HUES64 (cell line): Measurements from ENCODE around the gene TGFB1.
A peak's percentile ranks its signal among the peaks of the same experiment; 100 is the strongest.

ENCODE experiments used
- H3K27ac ChIP-seq: 2 replicates; pipeline ENCODE4 v1.7.0; 2013; ENCODE audit warnings: low read depth, low read length, inconsistent platforms
- H3K27me3 ChIP-seq: 2 replicates; pipeline ENCODE4 v1.6.1; 2013; ENCODE audit warnings: mild to moderate bottlenecking, low read length; ENCODE audit not compliant: insufficient read depth
- H3K36me3 ChIP-seq: 2 replicates; pipeline ENCODE4 v1.6.1; 2013; ENCODE audit warnings: mild to moderate bottlenecking, low read length; ENCODE audit not compliant: insufficient read depth
- H3K4me1 ChIP-seq: 2 replicates; pipeline ENCODE4 v1.6.1; 2013; ENCODE audit warnings: mild to moderate bottlenecking, low read length, moderate library complexity; ENCODE audit not compliant: insufficient read depth
- H3K4me3 ChIP-seq: 2 replicates; pipeline ENCODE4 v1.5.1; 2013; ENCODE audit warnings: mild to moderate bottlenecking, low read length, moderate library complexity
- H3K9ac ChIP-seq: 2 replicates; pipeline ENCODE4 v1.6.1; 2013; ENCODE audit warnings: mild to moderate bottlenecking, low read depth, low read length
- H3K9me3 ChIP-seq: 2 replicates; pipeline ENCODE4 v1.6.1; 2013; ENCODE audit warnings: low read depth, low read length; ENCODE audit not compliant: insufficient read depth
- WGBS: fragments of 150-250, 120-280 bp; methylation state at CpG from one replicate; pipeline ENCODE4 v1.1.7; 2013; ENCODE audit warnings: missing lambda C conversion rate; 5-methylcytosine and 5-hydroxymethylcytosine counted together

The TGFB1 gene

GRCh38 chr19:41325947-41326706 is 27.6 kb downstream of the TGFB1 start:
- 35% methylated on average over 30 of the region's 30 CpGs for WGBS
- peak overlapping the region; percentile 27; the same call in 1 of the 2 replicates for H3K9ac ChIP-seq

GRCh38 chr19:41325640-41325946 is 28.1 kb downstream of the TGFB1 start:
- no peaks in the 10 kb centered on the region for H3K27me3 ChIP-seq
- H3K4me3 ChIP-seq = peak overlapping the region; percentile 46
- H3K9ac ChIP-seq = peak overlapping the region; percentile 27; the same call in 1 of the 2 replicates
- WGBS = 3% methylated on average over 10 of the region's 10 CpGs
- H3K36me3 ChIP-seq = peaks cover 10% of the 10 kb centered on the region; the same call in 1 of the 2 replicates
- H3K4me1 ChIP-seq = peaks cover 49% of the 10 kb centered on the region
- H3K9me3 ChIP-seq = no peaks in the 10 kb centered on the region
- peak overlapping the region; percentile 73 for H3K27ac ChIP-seq

More at GRCh38 chr19:41325947-41326706, 27.6 kb downstream of the TGFB1 start:
- Histone ChIP-seq H3K27me3 (no peaks in the 10 kb centered on the region), H3K4me3 (peak overlapping the region; percentile 46), H3K9me3 (no peaks in the 10 kb centered on the region), H3K27ac (peak overlapping the region; percentile 73), H3K36me3 (peaks cover 5% of the 10 kb centered on the region; the same call in 1 of the 2 replicates), H3K4me1 (peaks cover 49% of the 10 kb centered on the region)

GRCh38 chr19:41324921-41325639 is 28.6 kb downstream of the TGFB1 start:
- peaks cover 15% of the 10 kb centered on the region for H3K36me3 ChIP-seq
- H3K9me3 ChIP-seq = no peaks in the 10 kb centered on the region
- peak overlapping the region; percentile 88 for H3K27ac ChIP-seq
- H3K4me3 ChIP-seq = peak overlapping the region; percentile 46
- H3K4me1 ChIP-seq = peaks cover 49% of the 10 kb centered on the region
- 2% methylated on average over 23 of the region's 23 CpGs for WGBS
- peak overlapping the region; percentile 27; the same call in 1 of the 2 replicates for H3K9ac ChIP-seq
- H3K27me3 ChIP-seq = no peaks in the 10 kb centered on the region

DNA sequence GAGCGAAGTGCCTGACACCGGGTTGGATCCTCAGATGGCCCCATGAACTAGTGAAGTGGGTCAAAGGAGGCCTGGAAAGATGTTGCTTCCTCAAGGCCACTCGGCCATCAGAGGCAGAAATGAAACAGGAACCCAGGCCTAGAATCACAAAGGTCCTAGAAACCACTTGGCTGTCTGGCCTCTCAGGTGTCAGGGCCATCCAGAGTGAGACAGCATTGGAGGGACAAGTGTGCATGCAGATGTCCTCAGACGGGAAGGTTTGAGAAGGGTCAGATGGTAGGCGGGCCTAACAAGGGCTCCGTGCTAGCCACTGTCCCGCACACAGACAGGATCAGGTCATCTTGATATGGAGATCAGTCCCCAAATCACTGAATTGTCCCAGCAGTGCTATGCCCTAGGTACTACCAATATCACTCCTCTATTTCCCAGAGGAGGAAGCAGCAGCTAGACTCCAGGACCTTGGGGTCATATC is 29.5 kb downstream of the TGFB1 start:
- H3K27ac ChIP-seq = peak overlapping the region; percentile 88
- H3K4me3 ChIP-seq = peak overlapping the region; percentile 46; the same call in 1 of the 2 replicates
- no peaks in the 10 kb centered on the region for H3K9me3 ChIP-seq
- no peaks in the 10 kb centered on the region for H3K27me3 ChIP-seq
- peaks cover 49% of the 10 kb centered on the region for H3K4me1 ChIP-seq
- no peak overlapping the region; the same call in 1 of the 2 replicates for H3K9ac ChIP-seq
- peaks cover 17% of the 10 kb centered on the region for H3K36me3 ChIP-seq
- WGBS = 52% methylated on average over 7 of the region's 7 CpGs

- Histone ChIP-seq H3K36me3 (peaks cover 24% of the 10 kb centered on the region), H3K27ac (peak overlapping the region; percentile 88), H3K27me3 (no peaks in the 10 kb centered on the region), H3K4me1 (peaks cover 49% of the 10 kb centered on the region), H3K9me3 (no peaks in the 10 kb centered on the region), H3K9ac (peak overlapping the region; percentile 21), H3K4me3 (no peak overlapping the region)
- 32% methylated on average over 15 of the region's 16 CpGs for WGBS
These were observed 30.1 kb downstream of the TGFB1 start for GRCh38 chr19:41323430-41324125.

DNA sequence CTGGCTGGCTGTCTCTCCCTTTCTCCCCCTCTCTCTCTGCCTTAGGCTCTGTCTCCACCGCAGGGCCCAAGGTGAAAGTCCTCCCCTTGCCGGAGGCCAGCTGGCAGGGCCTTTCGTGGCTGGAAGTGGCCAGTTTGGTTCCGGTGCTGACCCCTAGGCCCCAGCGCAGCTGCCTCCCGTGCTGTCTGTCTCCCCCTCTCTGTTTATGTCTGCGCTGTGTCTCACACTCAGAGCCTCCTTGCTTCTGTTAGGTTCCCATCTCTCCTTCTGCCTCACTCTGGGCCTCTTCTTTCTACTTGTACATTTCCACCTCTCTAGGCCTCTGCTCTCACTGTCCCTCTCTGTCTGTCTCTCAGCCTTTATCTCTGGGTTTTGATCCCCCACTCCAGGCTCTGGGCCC is 30.7 kb downstream of the TGFB1 start:
- Histone ChIP-seq H3K36me3 (peaks cover 28% of the 10 kb centered on the region), H3K27me3 (no peaks in the 10 kb centered on the region)

GRCh38 chr19:41322451-41322850 is 31.3 kb downstream of the TGFB1 start:
- 97% methylated on average over 8 of the region's 11 CpGs for WGBS
- Histone ChIP-seq H3K36me3 (peaks cover 34% of the 10 kb centered on the region), H3K9ac (no peak overlapping the region), H3K27ac (peak overlapping the region; percentile 52), H3K9me3 (no peaks in the 10 kb centered on the region), H3K4me3 (no peak overlapping the region), H3K27me3 (no peaks in the 10 kb centered on the region), H3K4me1 (peaks cover 40% of the 10 kb centered on the region)

More for the DNA sequence above, 30.7 kb downstream of the TGFB1 start:
- Histone ChIP-seq H3K4me1 (peaks cover 45% of the 10 kb centered on the region), H3K27ac (peak overlapping the region; percentile 88), H3K4me3 (no peak overlapping the region), H3K9me3 (no peaks in the 10 kb centered on the region), H3K9ac (peak overlapping the region; percentile 21; the same call in 1 of the 2 replicates)
- 65% methylated on average over 7 of the region's 7 CpGs for WGBS

GRCh38 chr19:41321600-41322270 is 32.0 kb downstream of the TGFB1 start:
- Histone ChIP-seq H3K27ac (peak overlapping the region; percentile 52; the same call in 1 of the 2 replicates), H3K36me3 (peaks cover 41% of the 10 kb centered on the region), H3K9ac (no peak overlapping the region), H3K27me3 (no peaks in the 10 kb centered on the region), H3K4me1 (peaks cover 33% of the 10 kb centered on the region), H3K4me3 (no peak overlapping the region), H3K9me3 (no peaks in the 10 kb centered on the region)
- WGBS = 51% methylated on average over 10 of the region's 10 CpGs

DNA sequence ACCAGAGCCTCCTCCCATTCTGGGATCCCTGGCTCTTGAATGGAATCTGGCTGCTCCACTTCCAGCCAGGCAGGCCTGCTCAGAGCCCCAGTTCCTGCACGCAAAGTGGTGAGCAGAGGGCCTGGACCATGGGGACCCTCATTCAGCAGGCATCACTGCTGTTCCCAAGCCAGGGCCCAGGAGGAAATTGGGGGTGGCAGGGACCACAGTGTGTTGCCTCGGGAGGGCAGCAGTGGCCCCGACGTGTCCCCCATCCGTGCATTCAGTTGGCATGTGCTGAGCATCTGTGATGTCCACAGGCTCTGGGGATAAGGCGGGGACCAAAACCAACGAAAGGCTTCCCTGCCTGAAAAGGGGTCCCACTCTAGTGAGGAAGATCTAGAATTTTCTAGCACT is 32.5 kb downstream of the TGFB1 start:
- WGBS = 89% methylated on average over 7 of the region's 7 CpGs
- Histone ChIP-seq H3K27me3 (no peaks in the 10 kb centered on the region), H3K9ac (no peak overlapping the region), H3K4me1 (peaks cover 32% of the 10 kb centered on the region), H3K36me3 (peaks cover 46% of the 10 kb centered on the region), H3K4me3 (no peak overlapping the region), H3K27ac (peak overlapping the region; percentile 13; the same call in 1 of the 2 replicates), H3K9me3 (no peaks in the 10 kb centered on the region)

- H3K36me3 ChIP-seq = peaks cover 52% of the 10 kb centered on the region
- no peaks in the 10 kb centered on the region for H3K27me3 ChIP-seq
- H3K27ac ChIP-seq = no peak overlapping the region
- no peak overlapping the region for H3K9ac ChIP-seq
- no peaks in the 10 kb centered on the region for H3K9me3 ChIP-seq
- 96% methylated on average over 4 of the region's 4 CpGs for WGBS
- H3K4me1 ChIP-seq = peaks cover 29% of the 10 kb centered on the region
- H3K4me3 ChIP-seq = no peak overlapping the region
These were observed 33.2 kb downstream of the TGFB1 start for GRCh38 chr19:41320568-41320967.
